ENCODE results near the gene MGMT. TPM values are rescaled to one million over a fixed set of nuclear protein-coding genes. Genes with fewer than 3 reads are reported as not detected.

Gene MGMT
- total and polyA plus RNA-seq, 4 donors, result 9.9 to 39.6 (median 23.2) TPM

- H3K9ac ChIP-seq (ENCODE audit: insufficient read depth in 1 of 2, low read length in 2 of 2), result no peak overlapping the region
- no peak for ATAC-seq (ENCODE audit: insufficient read depth, low FRiP score)
- H3K36me3 ChIP-seq (ENCODE audit: control insufficient read depth in 4 of 4, insufficient read depth in 4 of 4, low read length in 4 of 4), result no peaks in the 10 kb centered on the region
- H3K4me1 ChIP-seq (ENCODE audit: control insufficient read depth in 5 of 5, insufficient read depth in 5 of 5, low read length in 5 of 5), result no peaks in the 10 kb centered on the region
- no peaks in the 10 kb centered on the region for H3K27me3 ChIP-seq (ENCODE audit: control insufficient read depth in 3 of 3, insufficient read depth in 3 of 3, low read length in 2 of 3)
- no peak for DNase-seq
- 83 to 90% methylated on average over 4 of the region's 4 CpGs for WGBS, 2 donors
- no peak overlapping the region for H3K27ac ChIP-seq (ENCODE audit: low read depth in 1 of 2, low read length in 1 of 2)
- H3K4me3 ChIP-seq, result no peak overlapping the region
- TF ChIP-seq, protein P1, sequence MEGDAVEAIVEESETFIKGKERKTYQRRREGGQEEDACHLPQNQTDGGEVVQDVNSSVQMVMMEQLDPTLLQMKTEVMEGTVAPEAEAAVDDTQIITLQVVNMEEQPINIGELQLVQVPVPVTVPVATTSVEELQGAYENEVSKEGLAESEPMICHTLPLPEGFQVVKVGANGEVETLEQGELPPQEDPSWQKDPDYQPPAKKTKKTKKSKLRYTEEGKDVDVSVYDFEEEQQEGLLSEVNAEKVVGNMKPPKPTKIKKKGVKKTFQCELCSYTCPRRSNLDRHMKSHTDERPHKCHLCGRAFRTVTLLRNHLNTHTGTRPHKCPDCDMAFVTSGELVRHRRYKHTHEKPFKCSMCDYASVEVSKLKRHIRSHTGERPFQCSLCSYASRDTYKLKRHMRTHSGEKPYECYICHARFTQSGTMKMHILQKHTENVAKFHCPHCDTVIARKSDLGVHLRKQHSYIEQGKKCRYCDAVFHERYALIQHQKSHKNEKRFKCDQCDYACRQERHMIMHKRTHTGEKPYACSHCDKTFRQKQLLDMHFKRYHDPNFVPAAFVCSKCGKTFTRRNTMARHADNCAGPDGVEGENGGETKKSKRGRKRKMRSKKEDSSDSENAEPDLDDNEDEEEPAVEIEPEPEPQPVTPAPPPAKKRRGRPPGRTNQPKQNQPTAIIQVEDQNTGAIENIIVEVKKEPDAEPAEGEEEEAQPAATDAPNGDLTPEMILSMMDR (IDR thresholded peaks at IDR 0.05; ENCODE audit: control extremely low read depth, extremely low read depth), result no peak
- peaks cover 0 to 3% (median 0%) of the 10 kb centered on the region in 4 donors for H3K9me3 ChIP-seq (ENCODE audit: control insufficient read depth in 4 of 4, insufficient read depth in 3 of 4, low read length in 3 of 4)
Measured at GRCh38 chr10:129446183-129446581, 20.9 kb upstream of the MGMT start.

DNA sequence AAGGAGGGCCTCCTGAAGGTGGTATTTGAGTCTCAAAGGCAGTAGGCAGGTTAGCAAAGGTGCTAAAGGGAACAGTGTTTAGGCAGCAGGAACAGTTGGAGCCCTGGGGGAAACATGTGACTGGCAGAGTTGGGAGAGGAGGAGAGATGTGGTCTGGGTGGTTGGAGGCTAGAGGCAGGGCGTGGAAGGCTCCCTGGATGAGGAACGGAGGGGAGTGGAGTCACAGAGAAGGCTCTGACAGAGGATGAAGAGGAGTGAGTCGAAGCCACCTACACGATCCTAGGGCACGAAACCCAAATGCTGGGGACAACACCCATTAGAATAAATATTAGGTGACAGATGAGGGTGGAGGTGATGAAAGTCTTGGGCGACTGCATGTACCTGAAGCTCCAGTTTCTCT, 19.6 kb upstream of the MGMT start:
- Histone ChIP-seq H3K4me1 (ENCODE audit: control insufficient read depth in 5 of 5, insufficient read depth in 5 of 5, low read length in 5 of 5) (no peaks in the 10 kb centered on the region), H3K9ac (ENCODE audit: insufficient read depth in 1 of 2, low read length in 2 of 2) (no peak overlapping the region), H3K27me3 (ENCODE audit: control insufficient read depth in 3 of 3, insufficient read depth in 3 of 3, low read length in 2 of 3) (no peaks in the 10 kb centered on the region), H3K4me3 (no peak overlapping the region), H3K36me3 (ENCODE audit: control insufficient read depth in 4 of 4, insufficient read depth in 4 of 4, low read length in 4 of 4) (no peaks in the 10 kb centered on the region), H3K9me3 (ENCODE audit: control insufficient read depth in 4 of 4, insufficient read depth in 3 of 4, low read length in 3 of 4) (peaks cover 0 to 3% (median 0%) of the 10 kb centered on the region in 4 donors), H3K27ac (ENCODE audit: low read depth in 1 of 2, low read length in 1 of 2) (no peak overlapping the region)
- DNase-seq (no peak), ATAC-seq (ENCODE audit: insufficient read depth, low FRiP score) (no peak)
- 90 to 92% methylated on average over 6 of the region's 6 CpGs for WGBS, 2 donors
- TF ChIP-seq, protein P1 (IDR thresholded peaks at IDR 0.05; ENCODE audit: control extremely low read depth, extremely low read depth), result no peak

DNA sequence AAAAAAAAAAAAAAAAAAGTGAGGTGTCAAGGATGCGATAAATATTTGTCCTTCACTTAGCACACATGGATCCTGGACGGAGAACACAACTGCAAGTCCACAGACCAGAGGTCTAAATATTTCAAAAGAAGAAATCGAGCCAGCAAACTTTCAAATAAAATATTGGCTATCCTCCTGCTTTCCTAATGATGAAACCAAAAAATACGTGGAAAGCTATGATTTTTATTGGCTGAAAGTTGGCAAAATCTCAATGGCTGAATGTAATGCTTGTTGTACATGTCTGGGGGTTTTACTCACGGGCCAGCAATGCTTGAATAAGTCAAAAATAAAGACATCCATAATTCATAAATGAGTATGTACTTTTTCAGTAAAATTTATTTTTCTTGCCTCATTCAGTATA, 19.0 kb upstream of the MGMT start:
- WGBS, 2 donors, result 79 to 89% methylated on average over 5 of the region's 5 CpGs
- Histone ChIP-seq H3K4me3 (no peak overlapping the region), H3K9ac (ENCODE audit: insufficient read depth in 1 of 2, low read length in 2 of 2) (no peak overlapping the region), H3K9me3 (ENCODE audit: control insufficient read depth in 4 of 4, insufficient read depth in 3 of 4, low read length in 3 of 4) (peaks cover 0 to 3% (median 0%) of the 10 kb centered on the region in 4 donors), H3K4me1 (ENCODE audit: control insufficient read depth in 5 of 5, insufficient read depth in 5 of 5, low read length in 5 of 5) (no peaks in the 10 kb centered on the region), H3K27ac (ENCODE audit: low read depth in 1 of 2, low read length in 1 of 2) (no peak overlapping the region), H3K27me3 (ENCODE audit: control insufficient read depth in 3 of 3, insufficient read depth in 3 of 3, low read length in 2 of 3) (no peaks in the 10 kb centered on the region), H3K36me3 (ENCODE audit: control insufficient read depth in 4 of 4, insufficient read depth in 4 of 4, low read length in 4 of 4) (no peaks in the 10 kb centered on the region)
- TF ChIP-seq, protein P1 (IDR thresholded peaks at IDR 0.05; ENCODE audit: control extremely low read depth, extremely low read depth), result no peak
- DNase-seq, result no peak
- no peak for ATAC-seq (ENCODE audit: insufficient read depth, low FRiP score)

GRCh38 chr10:129448539-129448938, 18.5 kb upstream of the MGMT start:
- DNase-seq (no peak), ATAC-seq (ENCODE audit: insufficient read depth, low FRiP score) (no peak)
- no peak overlapping the region for H3K4me3 ChIP-seq
- TF ChIP-seq, protein P1 (IDR thresholded peaks at IDR 0.05; ENCODE audit: control extremely low read depth, extremely low read depth), result no peak
- no peaks in the 10 kb centered on the region for H3K36me3 ChIP-seq (ENCODE audit: control insufficient read depth in 4 of 4, insufficient read depth in 4 of 4, low read length in 4 of 4)
- H3K27me3 ChIP-seq (ENCODE audit: control insufficient read depth in 3 of 3, insufficient read depth in 3 of 3, low read length in 2 of 3), result peaks cover 0 to under 1% (median 0%) of the 10 kb centered on the region in 3 donors
- WGBS, 2 donors, result 85 to 87% methylated on average over 5 of the region's 5 CpGs
- no peak overlapping the region for H3K9ac ChIP-seq (ENCODE audit: insufficient read depth in 1 of 2, low read length in 2 of 2)
- peaks cover 0 to 2% (median 0%) of the 10 kb centered on the region in 4 donors for H3K9me3 ChIP-seq (ENCODE audit: control insufficient read depth in 4 of 4, insufficient read depth in 3 of 4, low read length in 3 of 4)
- no peaks in the 10 kb centered on the region for H3K4me1 ChIP-seq (ENCODE audit: control insufficient read depth in 5 of 5, insufficient read depth in 5 of 5, low read length in 5 of 5)
- H3K27ac ChIP-seq (ENCODE audit: low read depth in 1 of 2, low read length in 1 of 2), result no peak overlapping the region
